CD4-positive, alpha-beta T cell treated with Interleukin-17A for 4 hours (primary cell): ENCODE measurements around the gene GLIPR2.
"Not testable (repeated sequence)": the region's sequence is repeated elsewhere in the genome, so short reads cannot be mapped to it uniquely, and the experiment has no call there.

Experiments
- DNase-seq: peaks from one replicate; pipeline ENCODE4 v3.0.0-alpha.2; 2020; ENCODE audit warnings: mixed read lengths

The GLIPR2 gene

GRCh38 chr9:36125062-36125855, 11.3 kb upstream of the GLIPR2 start:
- DNase-seq = no peak

- DNase-seq = no peak
Observed at GRCh38 chr9:36126016-36126730, 10.4 kb upstream of the GLIPR2 start.

GRCh38 chr9:36127652-36128244, 8.8 kb upstream of the GLIPR2 start:
- DNase-seq = no peak

GRCh38 chr9:36128349-36128748, 8.2 kb upstream of the GLIPR2 start:
- no peak for DNase-seq

- no peak for DNase-seq
Observed at GRCh38 chr9:36129139-36129538, 7.4 kb upstream of the GLIPR2 start.

- DNase-seq = not testable (repeated sequence)
Observed at GRCh38 chr9:36131666-36132065, 4.9 kb upstream of the GLIPR2 start.

GRCh38 chr9:36132086-36132485, 4.4 kb upstream of the GLIPR2 start:
- DNase-seq = no peak

- no peak for DNase-seq
Observed at GRCh38 chr9:36134761-36135505, 1.6 kb upstream of the GLIPR2 start.

- DNase-seq = no peak
Observed at GRCh38 chr9:36135741-36136271, 727 bp upstream of the GLIPR2 start.

- DNase-seq = no peak
Observed at GRCh38 chr9:36136894-36137391, 410 bp downstream of the GLIPR2 start.

- DNase-seq = no peak
Observed at GRCh38 chr9:36137392-36138004, 965 bp downstream of the GLIPR2 start.

GRCh38 chr9:36138496-36138895, 2.0 kb downstream of the GLIPR2 start:
- no peak for DNase-seq

GRCh38 chr9:36138901-36139300, 2.4 kb downstream of the GLIPR2 start:
- DNase-seq = no peak

- DNase-seq = peak; percentile 54
Observed at GRCh38 chr9:36140086-36141084, 3.9 kb downstream of the GLIPR2 start.

GRCh38 chr9:36141288-36141687, 4.8 kb downstream of the GLIPR2 start:
- DNase-seq = no peak

GRCh38 chr9:36141761-36142160, 5.2 kb downstream of the GLIPR2 start:
- no peak for DNase-seq

- DNase-seq = no peak
Observed at GRCh38 chr9:36142510-36143244, 6.1 kb downstream of the GLIPR2 start.

GRCh38 chr9:36143245-36143641, 6.7 kb downstream of the GLIPR2 start:
- DNase-seq = no peak

- peak; percentile 42 for DNase-seq
Observed at GRCh38 chr9:36144309-36145232, 8.0 kb downstream of the GLIPR2 start.
